Measurements from ENCODE around the gene IL1RAPL2. TPM values are rescaled to one million over a fixed set of nuclear protein-coding genes. Genes with fewer than 3 reads are reported as not detected.

Gene IL1RAPL2
- total and polyA plus RNA-seq, 2 of the 8 experiments (the other 6 are each of a cell fraction or from before 2014, with no cell fraction given) = 0.20 to 1.3 TPM

DNA sequence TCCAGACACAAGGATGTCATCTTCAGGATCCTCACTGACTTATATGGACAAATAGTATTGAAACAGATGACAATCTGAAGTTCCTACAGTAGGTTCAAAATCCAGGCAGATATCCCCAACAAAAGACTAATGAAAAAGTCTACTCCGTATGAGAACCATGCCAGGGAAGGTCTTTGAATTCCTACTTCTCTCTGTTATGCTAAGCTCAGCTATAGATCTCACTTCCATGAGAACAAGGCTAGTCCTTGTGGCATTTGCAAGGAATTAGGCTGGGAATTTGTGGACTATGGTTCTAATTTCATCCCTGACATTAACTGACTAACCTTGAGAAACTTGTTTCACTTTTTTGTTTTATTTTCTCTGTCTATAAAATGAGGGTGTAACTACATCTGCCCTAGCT, 229.8 kb downstream of the IL1RAPL2 start (continued):
- no peak for TF ChIP-seq TCF12 (IDR thresholded peaks at IDR 0.05; ENCODE audit: low read depth, low read length)
- no peak for TF ChIP-seq SIRT6 (IDR thresholded peaks at IDR 0.05; ENCODE audit: low read length)
- TF ChIP-seq CHD1 (IDR thresholded peaks at IDR 0.05; ENCODE audit: low read depth, low read length) = no peak
- TF ChIP-seq, protein P1, sequence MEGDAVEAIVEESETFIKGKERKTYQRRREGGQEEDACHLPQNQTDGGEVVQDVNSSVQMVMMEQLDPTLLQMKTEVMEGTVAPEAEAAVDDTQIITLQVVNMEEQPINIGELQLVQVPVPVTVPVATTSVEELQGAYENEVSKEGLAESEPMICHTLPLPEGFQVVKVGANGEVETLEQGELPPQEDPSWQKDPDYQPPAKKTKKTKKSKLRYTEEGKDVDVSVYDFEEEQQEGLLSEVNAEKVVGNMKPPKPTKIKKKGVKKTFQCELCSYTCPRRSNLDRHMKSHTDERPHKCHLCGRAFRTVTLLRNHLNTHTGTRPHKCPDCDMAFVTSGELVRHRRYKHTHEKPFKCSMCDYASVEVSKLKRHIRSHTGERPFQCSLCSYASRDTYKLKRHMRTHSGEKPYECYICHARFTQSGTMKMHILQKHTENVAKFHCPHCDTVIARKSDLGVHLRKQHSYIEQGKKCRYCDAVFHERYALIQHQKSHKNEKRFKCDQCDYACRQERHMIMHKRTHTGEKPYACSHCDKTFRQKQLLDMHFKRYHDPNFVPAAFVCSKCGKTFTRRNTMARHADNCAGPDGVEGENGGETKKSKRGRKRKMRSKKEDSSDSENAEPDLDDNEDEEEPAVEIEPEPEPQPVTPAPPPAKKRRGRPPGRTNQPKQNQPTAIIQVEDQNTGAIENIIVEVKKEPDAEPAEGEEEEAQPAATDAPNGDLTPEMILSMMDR (IDR thresholded peaks at IDR 0.05; ENCODE audit: control extremely low read depth in 1 of 3, insufficient read depth in 1 of 3, low read depth in 1 of 3, low read length in 3 of 3) = no peak

All from H1 (cell line).